Mucosa of descending colon (tissue), 3 donors: ENCODE data around the gene ENDOU. TPM values are rescaled to one million over a fixed set of nuclear protein-coding genes. Genes with fewer than 3 reads are reported as not detected.

Experiments used
- ATAC-seq: fragments of 200-7000 bp; cut with Tn5 transposase; one replicate; pipeline ENCODE4 v1.9.1; 2020; ENCODE audit warnings: mild to moderate bottlenecking, moderate library complexity
- DNase-seq, 3 donors: peaks; one replicate each; pipeline ENCODE4 v3.0.0-alpha.2; 2020
- H3K36me3 ChIP-seq: fragments of 200-600 bp; one replicate; pipeline ENCODE4 v1.8.0; 2021; ENCODE audit warnings: low read depth, mild to moderate bottlenecking
- H3K4me1 ChIP-seq: fragments of 200-600 bp; one replicate; pipeline ENCODE4 v1.8.0; 2021; ENCODE audit warnings: low read depth, mild to moderate bottlenecking
- H3K4me3 ChIP-seq: fragments of 200-600 bp; one replicate; pipeline ENCODE4 v1.8.0; 2021; ENCODE audit warnings: mild to moderate bottlenecking
- H3K9me3 ChIP-seq: fragments of 200-600 bp; one replicate; pipeline ENCODE4 v1.8.0; 2021; ENCODE audit warnings: mild to moderate bottlenecking
- CTCF ChIP-seq: fragments of 200-600 bp; IDR thresholded peaks from one replicate; pipeline ENCODE4 v1.8.0; 2022; ENCODE audit warnings: antibody characterized with exemption, mild to moderate bottlenecking
- intact Hi-C, 2 donors: fragments of 100-400 bp; cut with DNase I in 1 of 2; cut with micrococcal nuclease in 1 of 2; formaldehyde crosslinking; loops; one replicate each; pipeline versions ENCODE4 v1.11.0 to v1.11.1; 2022; cut with DNase I, micrococcal nuclease
- total RNA-seq, 3 donors: library from RNA; stranded (reverse); fragmentation: NEBNext Ultra II Directional in 2 of 3; extraction: Animal tissue kit (Norgen Biotek cat#: 25700) in 2 of 3; gene quantifications; one replicate each; pipeline versions ENCODE4 v1.2.1 to v1.2.4, GENCODE V29; 2021 to 2023
- donor health status: DM: no; HTN: no; CAD: no; lungs with moderate emphysema.
- donor health status: DM: no; HTN: no; CAD: no.
- donor health status: DM: no; HTN: yes; CAD: no.

The ENDOU gene
- total RNA-seq, 3 donors from 2014 or later: 0.19 to 0.31 TPM; not detected in 1

GRCh38 chr12:47767216-47767724, 42.0 kb upstream of the ENDOU start:
- Histone ChIP-seq H3K9me3 (no peaks in the 10 kb centered on the region), H3K4me1 (no peaks in the 10 kb centered on the region), H3K36me3 (no peaks in the 10 kb centered on the region), H3K4me3 (no peak overlapping the region)
- DNase-seq: peak; percentile 56 to 83 (median 57)
- peak; percentile 55 for TF ChIP-seq CTCF
- ATAC-seq: peak; percentile 84
- intact Hi-C loops: no loop called here

DNA sequence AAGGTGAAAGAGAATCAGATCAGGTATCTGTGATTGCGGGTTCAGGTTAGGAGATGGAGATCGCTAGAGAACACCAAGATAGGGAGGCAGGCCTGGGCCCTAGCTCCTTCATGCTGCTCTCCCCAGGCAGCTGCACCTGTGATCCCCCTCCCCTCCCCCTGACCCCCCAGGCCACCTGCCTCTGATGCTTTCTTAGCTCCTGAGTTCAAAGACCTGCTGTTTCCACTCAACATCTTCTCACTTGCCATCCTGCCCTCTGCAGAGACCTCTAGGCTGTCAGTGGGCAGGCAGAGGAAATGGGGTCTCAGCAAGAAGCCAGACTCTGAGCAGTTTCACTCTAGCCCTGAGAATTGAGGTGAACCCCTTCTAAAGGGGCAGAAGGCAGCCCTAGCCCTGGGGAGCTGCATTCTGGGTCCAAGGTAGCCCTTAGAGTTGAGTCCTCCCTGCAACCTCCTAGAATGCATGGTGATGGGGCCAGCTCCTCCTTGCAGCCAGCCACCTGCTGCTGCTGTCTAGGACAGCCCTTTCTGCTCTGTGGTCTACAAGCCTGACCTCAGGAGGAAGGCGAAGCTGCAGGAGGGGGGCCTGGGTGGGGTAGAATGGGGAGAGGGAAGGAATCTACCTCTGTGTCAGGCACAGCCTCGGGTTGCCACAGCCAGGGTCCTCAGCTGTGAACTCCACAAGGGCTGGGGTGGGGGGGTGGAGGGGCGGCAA, 41.4 kb upstream of the ENDOU start:
- peak; percentile 21 for ATAC-seq
- Histone ChIP-seq H3K4me1 (no peaks in the 10 kb centered on the region), H3K9me3 (no peaks in the 10 kb centered on the region), H3K4me3 (no peak overlapping the region), H3K36me3 (no peaks in the 10 kb centered on the region)
- TF ChIP-seq CTCF: no peak
- intact Hi-C loops: no loop called here
- peak in 1 of 3 donors; percentile 19 for DNase-seq

DNA sequence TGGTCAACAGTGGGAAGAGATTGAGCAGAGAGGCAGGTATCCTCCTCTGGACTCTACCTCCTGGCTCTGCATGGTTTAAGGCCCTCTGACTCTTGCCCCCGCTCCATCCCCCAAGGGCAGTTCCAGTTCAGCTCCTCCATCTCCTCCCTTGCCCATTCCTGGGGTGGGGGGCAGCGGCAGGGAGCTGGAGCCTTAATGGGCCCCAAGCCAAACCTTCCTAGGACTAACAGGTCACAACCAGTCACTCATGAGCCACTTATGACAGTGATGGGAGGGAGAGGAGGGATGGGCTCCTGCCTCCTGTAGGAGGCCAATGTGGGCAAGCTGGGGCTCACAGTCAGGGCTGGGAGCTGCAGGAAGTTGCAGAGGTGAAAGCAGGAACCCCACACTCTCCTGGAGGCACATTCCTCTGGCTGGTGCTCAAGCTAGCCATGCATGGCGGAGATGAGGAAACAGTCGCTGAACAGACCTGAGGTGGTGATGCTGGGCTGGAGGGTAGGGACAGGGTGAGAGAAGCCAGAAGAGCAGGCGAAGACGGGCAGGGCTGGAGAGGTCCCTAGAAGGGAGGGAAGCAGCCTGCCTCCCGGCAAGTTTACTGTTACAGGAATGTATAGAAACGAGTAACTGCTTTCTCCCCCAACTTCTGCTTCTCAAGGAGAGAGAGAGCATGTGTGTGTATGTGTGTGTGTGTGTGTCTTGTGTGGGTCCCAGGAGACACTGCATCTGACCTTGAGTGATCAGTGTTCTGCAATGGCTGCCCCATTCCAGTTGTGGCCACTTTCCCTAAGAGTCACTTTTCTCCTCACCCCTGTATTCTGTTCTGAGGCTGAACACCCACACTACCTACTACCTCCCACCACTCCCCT, 38.4 kb upstream of the ENDOU start:
- intact Hi-C loops: no loop called here
- Histone ChIP-seq H3K36me3 (no peaks in the 10 kb centered on the region), H3K4me3 (no peak overlapping the region), H3K4me1 (peaks cover 4% of the 10 kb centered on the region), H3K9me3 (no peaks in the 10 kb centered on the region)
- ATAC-seq (no peak), DNase-seq (peak in 1 of 3 donors; percentile 38)
- TF ChIP-seq CTCF: no peak

- ATAC-seq: no peak
- Histone ChIP-seq H3K36me3 (no peaks in the 10 kb centered on the region), H3K9me3 (no peaks in the 10 kb centered on the region), H3K4me1 (peaks cover 11% of the 10 kb centered on the region), H3K4me3 (no peak overlapping the region)
- no peak for TF ChIP-seq CTCF
- intact Hi-C loops: no loop called here
- no peak for DNase-seq
Observed at GRCh38 chr12:47762850-47763465, 37.7 kb upstream of the ENDOU start.

DNA sequence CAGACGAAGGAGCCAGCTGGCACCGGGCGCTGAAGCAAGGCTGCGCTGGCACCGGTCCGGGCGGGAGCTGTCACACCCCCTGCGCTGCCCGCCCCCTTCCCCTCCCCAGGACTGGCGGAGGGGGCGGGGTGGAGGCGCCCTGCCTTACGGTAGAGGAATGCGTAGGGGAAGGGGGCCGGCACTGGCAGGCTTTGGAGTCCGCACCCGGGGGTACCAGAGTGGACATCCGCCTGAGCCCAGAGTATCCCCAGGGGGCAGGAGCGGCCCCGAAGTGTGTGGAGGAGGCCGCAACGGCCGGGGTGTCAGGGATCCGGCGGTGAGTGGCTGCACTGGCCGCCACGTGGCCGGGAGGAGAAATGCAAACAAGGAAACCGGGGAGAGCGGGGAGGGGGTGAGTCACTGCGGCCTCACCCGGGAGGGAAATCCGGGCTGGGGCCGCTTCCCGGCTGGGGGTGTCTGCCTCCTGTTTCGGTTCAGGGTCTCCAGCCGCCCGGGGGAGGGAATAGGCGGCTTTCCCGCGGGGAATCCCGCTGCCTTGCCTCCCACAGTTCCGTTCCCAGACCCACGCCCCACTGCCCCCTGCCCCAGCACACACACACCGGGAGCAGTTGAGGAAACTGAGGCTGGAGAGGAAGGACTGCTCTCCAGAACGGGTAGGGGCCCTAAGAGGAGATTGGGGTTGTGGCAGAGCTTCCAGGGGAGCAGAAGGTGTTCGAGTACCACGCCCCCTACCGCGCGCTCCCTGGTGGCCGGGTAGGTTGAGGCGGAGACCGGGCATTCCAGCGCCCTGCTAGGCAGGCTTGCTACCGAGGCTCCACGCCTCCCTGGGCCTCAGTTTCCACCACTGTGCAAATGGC, 33.8 kb upstream of the ENDOU start, which contains the start of gene RAPGEF3:
Gene RAPGEF3, minus strand, starts transcription at position 47 of the 857 bp plus-strand sequence. CDS start 324 bp downstream, outside the sequence.
- H3K9me3 ChIP-seq: no peaks in the 10 kb centered on the region
- peak; percentile 85 for ATAC-seq
- DNase-seq: peak; percentile 87 to 89 (median 89)
- intact Hi-C loops: no loop called here
- peak within 1 kb of the TSS; percentile 16 for H3K4me3 ChIP-seq
- TF ChIP-seq CTCF: peak; percentile 12
- H3K36me3 ChIP-seq: no peaks in the 10 kb centered on the region
- H3K4me1 ChIP-seq: peaks cover 32% of the 10 kb centered on the region
